Measurements from ENCODE around the gene FTH1.
A peak's percentile ranks its signal among the peaks of the same experiment; 100 is the strongest.

Gene FTH1

GRCh38 chr11:61928606-61929005 lies 38.8 kb downstream of the FTH1 start:
- DNase-seq (ENCODE audit: low read depth in 2 of 2) = peak; percentile 41
- no peak for TF ChIP-seq CTCF (IDR thresholded peaks at IDR 0.05; ENCODE audit: low read depth, low read length)
- H3K4me3 ChIP-seq (replicated peaks in 1 of 2; ENCODE audit: low read depth in 2 of 2, low read length in 2 of 2) = no peak overlapping the region

GRCh38 chr11:61927501-61927900 lies 39.9 kb downstream of the FTH1 start:
- no peak for TF ChIP-seq CTCF (IDR thresholded peaks at IDR 0.05; ENCODE audit: low read depth, low read length)
- DNase-seq (ENCODE audit: low read depth in 2 of 2) = no peak
- no peak overlapping the region for H3K4me3 ChIP-seq (replicated peaks in 1 of 2; ENCODE audit: low read depth in 2 of 2, low read length in 2 of 2)

GRCh38 chr11:61926235-61926634 lies 41.2 kb downstream of the FTH1 start:
- no peak for DNase-seq (ENCODE audit: low read depth in 2 of 2)
- H3K4me3 ChIP-seq (replicated peaks in 1 of 2; ENCODE audit: low read depth in 2 of 2, low read length in 2 of 2) = no peak overlapping the region
- TF ChIP-seq CTCF (IDR thresholded peaks at IDR 0.05; ENCODE audit: low read depth, low read length) = no peak

GRCh38 chr11:61925736-61926135 lies 41.7 kb downstream of the FTH1 start:
- TF ChIP-seq CTCF (IDR thresholded peaks at IDR 0.05; ENCODE audit: low read depth, low read length) = no peak
- DNase-seq (ENCODE audit: low read depth in 2 of 2) = no peak
- no peak overlapping the region for H3K4me3 ChIP-seq (replicated peaks in 1 of 2; ENCODE audit: low read depth in 2 of 2, low read length in 2 of 2)

GRCh38 chr11:61924064-61924455 lies 43.4 kb downstream of the FTH1 start:
- no peak overlapping the region for H3K4me3 ChIP-seq (replicated peaks in 1 of 2; ENCODE audit: low read depth in 2 of 2, low read length in 2 of 2)
- no peak for DNase-seq (ENCODE audit: low read depth in 2 of 2)
- TF ChIP-seq CTCF (IDR thresholded peaks at IDR 0.05; ENCODE audit: low read depth, low read length) = no peak

GRCh38 chr11:61923166-61924063 lies 44.0 kb downstream of the FTH1 start:
- TF ChIP-seq CTCF (IDR thresholded peaks at IDR 0.05; ENCODE audit: low read depth, low read length) = no peak
- peak; percentile 53 to 87 for DNase-seq (ENCODE audit: low read depth in 2 of 2)
- no peak overlapping the region for H3K4me3 ChIP-seq (replicated peaks in 1 of 2; ENCODE audit: low read depth in 2 of 2, low read length in 2 of 2)

All from cardiac fibroblast (primary cell).